A549 (cell line): ENCODE data around the gene GALNT12.

ENCODE experiments used
- CEBPB ChIP-seq, 2 experiments: fragments of >200 bp in 1 of 2; sonication (Bioruptor Twin) in 1 of 2; formaldehyde crosslinking in 1 of 2; IDR thresholded peaks; 2 replicates each; pipeline ENCODE4 v1.6.1; 2012 to 2016
- CHD2 ChIP-seq: fragments of 150-350 bp; IDR thresholded peaks from 2 replicates; pipeline ENCODE4 v1.6.1; 2014; ENCODE audit warnings: low read length; ENCODE audit not compliant: partially characterized antibody
- CTCF ChIP-seq: fragments of >200 bp; sonication (Bioruptor Twin); formaldehyde crosslinking; IDR thresholded peaks from 3 replicates; pipeline ENCODE4 v1.5.1; 2016
- NR3C1 ChIP-seq: fragments of >200 bp; sonication (Bioruptor Twin); formaldehyde crosslinking; IDR thresholded peaks from 3 replicates; pipeline ENCODE4 v1.6.1; 2017
- RNF2 ChIP-seq: fragments of 200-600 bp; sonication (generic); IDR thresholded peaks from 2 replicates; pipeline ENCODE4 v1.6.1; 2016; ENCODE audit warnings: low read depth, mild to moderate bottlenecking, antibody characterized with exemption, moderate library complexity, borderline replicate concordance

- TF ChIP-seq CTCF (no peak), CEBPB (IDR thresholded peaks at IDR 0.05) (no peak), RNF2 (no peak), CHD2 (no peak), NR3C1 (no peak)
Observed at GRCh38 chr9:98866435-98867102, 59.1 kb downstream of the GALNT12 start.
